Osteocyte (in vitro differentiated cells): ENCODE data around the gene NAGPA. TPM values are rescaled to one million over a fixed set of nuclear protein-coding genes. Genes with fewer than 3 reads are reported as not detected.

Source experiments
- DNase-seq: peaks from one replicate; pipeline ENCODE4 v3.0.0; 2021; ENCODE audit warnings: mixed read lengths; ENCODE audit not compliant: unreplicated experiment; ENCODE audit errors: extremely low spot score
- H3K27ac Mint-ChIP-seq: one replicate; pipeline ENCODE4 v1.8.0; 2021; ENCODE audit warnings: mild to moderate bottlenecking, mixed read lengths; ENCODE audit not compliant: unreplicated experiment
- H3K27me3 Mint-ChIP-seq: one replicate; pipeline ENCODE4 v1.8.0; 2021; ENCODE audit warnings: mixed read lengths; ENCODE audit not compliant: unreplicated experiment
- H3K36me3 Mint-ChIP-seq: one replicate; pipeline ENCODE4 v1.8.0; 2021; ENCODE audit warnings: mixed read lengths; ENCODE audit not compliant: unreplicated experiment
- H3K4me1 Mint-ChIP-seq: one replicate; pipeline ENCODE4 v1.8.0; 2021; ENCODE audit warnings: mixed read lengths; ENCODE audit not compliant: unreplicated experiment
- H3K4me3 Mint-ChIP-seq: one replicate; pipeline ENCODE4 v1.8.0; 2021; ENCODE audit warnings: mild to moderate bottlenecking, moderate library complexity, mixed read lengths; ENCODE audit not compliant: unreplicated experiment
- H3K9me3 Mint-ChIP-seq: one replicate; pipeline ENCODE4 v1.8.0; 2021; ENCODE audit warnings: mixed read lengths; ENCODE audit not compliant: unreplicated experiment
- total RNA-seq: library from RNA; stranded (reverse); gene quantifications from 2 replicates; pipeline ENCODE4 v1.2.1, GENCODE V29; 2021
- TF ChIP-seq, protein P1 (sequence below): fragments of 200-600 bp; sonication (generic); IDR thresholded peaks from 2 replicates; pipeline ENCODE4 v1.5.0; 2021; ENCODE audit warnings: antibody characterized with exemption, mild to moderate bottlenecking, moderate library complexity

NAGPA gene
- total RNA-seq, 1 donor from 2014 or later = 19.9 TPM

DNA sequence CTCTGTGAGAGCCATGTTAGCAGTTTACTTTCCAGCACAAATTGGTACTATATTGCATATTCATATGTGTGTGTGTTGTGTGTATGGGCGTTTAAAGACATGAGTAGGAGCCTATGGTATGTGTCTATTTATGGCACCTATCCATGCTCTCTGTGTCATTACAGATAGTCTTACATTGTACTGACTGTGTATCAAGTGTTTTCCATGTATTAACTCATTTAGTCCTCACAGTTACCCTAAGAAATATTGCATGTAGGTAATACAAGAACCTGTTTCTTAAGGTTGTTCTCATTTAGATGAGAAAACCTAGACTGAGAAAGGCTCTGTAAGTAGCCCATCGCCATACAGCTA lies 39.5 kb upstream of the NAGPA start:
- Mint-ChIP-seq H3K9me3 (no peaks in the 10 kb centered on the region), H3K27me3 (no peaks in the 10 kb centered on the region), H3K4me1 (peaks cover 16% of the 10 kb centered on the region), H3K36me3 (peaks cover 18% of the 10 kb centered on the region), H3K4me3 (peak overlapping the region; percentile 52), H3K27ac (no peak overlapping the region)
- DNase-seq = no peak
- TF ChIP-seq, protein P1, sequence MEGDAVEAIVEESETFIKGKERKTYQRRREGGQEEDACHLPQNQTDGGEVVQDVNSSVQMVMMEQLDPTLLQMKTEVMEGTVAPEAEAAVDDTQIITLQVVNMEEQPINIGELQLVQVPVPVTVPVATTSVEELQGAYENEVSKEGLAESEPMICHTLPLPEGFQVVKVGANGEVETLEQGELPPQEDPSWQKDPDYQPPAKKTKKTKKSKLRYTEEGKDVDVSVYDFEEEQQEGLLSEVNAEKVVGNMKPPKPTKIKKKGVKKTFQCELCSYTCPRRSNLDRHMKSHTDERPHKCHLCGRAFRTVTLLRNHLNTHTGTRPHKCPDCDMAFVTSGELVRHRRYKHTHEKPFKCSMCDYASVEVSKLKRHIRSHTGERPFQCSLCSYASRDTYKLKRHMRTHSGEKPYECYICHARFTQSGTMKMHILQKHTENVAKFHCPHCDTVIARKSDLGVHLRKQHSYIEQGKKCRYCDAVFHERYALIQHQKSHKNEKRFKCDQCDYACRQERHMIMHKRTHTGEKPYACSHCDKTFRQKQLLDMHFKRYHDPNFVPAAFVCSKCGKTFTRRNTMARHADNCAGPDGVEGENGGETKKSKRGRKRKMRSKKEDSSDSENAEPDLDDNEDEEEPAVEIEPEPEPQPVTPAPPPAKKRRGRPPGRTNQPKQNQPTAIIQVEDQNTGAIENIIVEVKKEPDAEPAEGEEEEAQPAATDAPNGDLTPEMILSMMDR = no peak

DNA sequence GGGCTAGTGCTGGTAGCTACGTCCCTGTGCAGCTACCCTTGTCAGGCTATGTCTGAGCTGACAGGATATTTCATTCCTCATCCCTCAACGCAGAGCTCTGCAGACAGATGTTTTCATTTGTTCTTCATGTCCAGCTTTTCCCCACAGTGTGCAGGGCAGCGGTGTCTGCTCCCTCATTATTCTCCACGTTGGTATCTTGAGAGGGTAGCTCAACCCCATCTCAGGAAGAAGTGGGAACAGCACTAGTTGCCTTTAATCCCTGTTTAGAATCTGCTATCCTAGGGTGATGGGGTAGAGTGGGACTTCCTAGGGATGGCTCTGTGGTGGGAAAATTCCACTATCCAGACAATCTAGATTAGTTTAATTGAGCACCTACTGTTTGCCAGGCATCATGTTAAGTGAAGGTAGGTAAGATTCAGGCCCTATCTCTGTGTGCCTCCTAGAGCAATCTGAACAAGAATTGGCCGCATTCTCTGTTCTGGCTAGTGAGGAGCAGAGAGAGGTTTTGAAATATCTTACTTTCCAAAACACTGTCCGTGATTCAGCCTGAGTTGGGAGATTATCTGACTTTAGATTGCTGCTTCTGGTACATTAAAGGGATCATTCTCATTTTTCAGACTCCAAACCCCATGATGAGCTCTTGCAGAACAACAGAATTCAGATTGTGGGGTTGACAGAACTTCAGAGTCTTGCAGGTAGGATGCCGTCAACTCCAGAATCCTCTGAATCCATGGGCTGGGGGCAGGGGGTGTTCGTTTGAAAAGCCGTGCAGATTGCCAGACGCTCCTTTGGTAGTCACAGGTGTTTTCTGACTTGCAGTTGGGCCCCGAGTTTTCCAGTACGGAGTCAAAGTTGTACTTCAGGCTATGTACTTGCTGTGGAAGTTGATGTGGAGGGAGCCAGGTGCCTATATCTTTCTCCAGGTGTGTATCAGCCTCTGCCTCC lies 38.9 kb upstream of the NAGPA start:
- peak overlapping the region; percentile 92 for H3K4me3 Mint-ChIP-seq
- no peak for DNase-seq
- H3K36me3 Mint-ChIP-seq = peaks cover 12% of the 10 kb centered on the region
- no peaks in the 10 kb centered on the region for H3K9me3 Mint-ChIP-seq
- TF ChIP-seq, protein P1 = no peak
- H3K27me3 Mint-ChIP-seq = peaks cover 5% of the 10 kb centered on the region
- H3K27ac Mint-ChIP-seq = peak overlapping the region; percentile 88
- peaks cover 16% of the 10 kb centered on the region for H3K4me1 Mint-ChIP-seq

DNA sequence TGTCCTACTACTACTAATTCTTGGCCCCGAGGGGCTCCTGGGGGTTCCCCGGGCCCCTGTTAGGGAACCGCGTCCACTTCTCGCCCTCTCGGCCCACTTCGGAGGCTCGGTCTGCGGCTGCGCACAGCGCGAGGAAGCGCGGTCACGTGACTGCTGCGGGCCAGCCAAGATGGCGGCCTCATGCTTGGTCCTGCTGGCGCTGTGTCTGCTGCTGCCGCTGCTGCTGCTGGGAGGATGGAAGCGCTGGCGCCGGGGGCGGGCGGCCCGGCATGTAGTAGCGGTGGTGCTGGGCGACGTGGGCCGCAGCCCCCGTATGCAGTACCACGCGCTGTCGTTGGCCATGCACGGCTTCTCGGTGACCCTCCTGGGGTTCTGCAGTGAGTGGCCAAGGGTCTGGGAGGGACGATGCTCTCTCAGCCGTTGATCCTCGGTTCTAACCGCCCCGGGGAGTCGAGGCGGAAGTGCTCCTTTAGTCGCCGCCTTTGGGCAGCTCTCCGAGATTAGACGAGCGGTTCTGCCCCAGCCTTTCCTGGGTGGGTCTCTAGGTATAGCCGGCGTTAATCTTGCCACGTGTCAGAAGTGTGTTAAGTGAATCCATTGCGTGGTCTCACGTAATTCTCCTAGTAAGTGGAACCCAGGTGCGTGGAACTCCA lies 38.1 kb upstream of the NAGPA start, which contains the start of gene ALG1:
Gene ALG1 (plus strand): TSS at position 163 of the 653 bp plus-strand sequence. CDS start 7 bp downstream, at position 170.
- Mint-ChIP-seq H3K27ac (peak within 1 kb of the TSS; percentile 88), H3K9me3 (no peaks in the 10 kb centered on the region), H3K4me1 (peaks cover 16% of the 10 kb centered on the region), H3K27me3 (peaks cover 13% of the 10 kb centered on the region), H3K36me3 (peaks cover 12% of the 10 kb centered on the region), H3K4me3 (peak within 1 kb of the TSS; percentile 92)
- peak; percentile 97 for DNase-seq
- TF ChIP-seq, protein P1 = no peak

DNA sequence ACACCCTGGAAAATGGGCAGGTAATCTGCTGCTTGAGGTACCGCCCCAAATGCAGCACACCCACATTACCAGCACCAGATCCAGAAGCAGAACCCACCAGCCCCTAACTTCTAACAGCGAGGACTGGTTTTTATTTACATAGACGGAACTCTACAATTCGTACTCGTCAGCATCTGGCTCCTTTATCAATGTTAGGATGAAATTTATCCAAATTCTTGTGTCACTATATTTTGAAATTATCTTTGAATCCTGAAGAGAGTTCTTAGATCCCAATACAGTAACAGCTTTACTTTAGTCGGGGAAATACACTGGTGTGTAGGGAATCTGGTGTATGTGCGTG lies 37.6 kb upstream of the NAGPA start:
- peak overlapping the region; percentile 88 for H3K27ac Mint-ChIP-seq

More for the DNA sequence above, 37.6 kb upstream of the NAGPA start:
- TF ChIP-seq, protein P1 = no peak
- H3K36me3 Mint-ChIP-seq = peaks cover 12% of the 10 kb centered on the region
- no peaks in the 10 kb centered on the region for H3K9me3 Mint-ChIP-seq
- H3K27me3 Mint-ChIP-seq = peaks cover 16% of the 10 kb centered on the region
- no peak for DNase-seq
- peaks cover 16% of the 10 kb centered on the region for H3K4me1 Mint-ChIP-seq
- peak overlapping the region; percentile 92 for H3K4me3 Mint-ChIP-seq
